ENCODE data around the gene CD2AP. TPM values are rescaled to one million over a fixed set of nuclear protein-coding genes. Genes with fewer than 3 reads are reported as not detected.

CD2AP gene
- total and polyA plus RNA-seq, 4 donors: 5.7 to 22.4 (median 11.5) TPM

DNA sequence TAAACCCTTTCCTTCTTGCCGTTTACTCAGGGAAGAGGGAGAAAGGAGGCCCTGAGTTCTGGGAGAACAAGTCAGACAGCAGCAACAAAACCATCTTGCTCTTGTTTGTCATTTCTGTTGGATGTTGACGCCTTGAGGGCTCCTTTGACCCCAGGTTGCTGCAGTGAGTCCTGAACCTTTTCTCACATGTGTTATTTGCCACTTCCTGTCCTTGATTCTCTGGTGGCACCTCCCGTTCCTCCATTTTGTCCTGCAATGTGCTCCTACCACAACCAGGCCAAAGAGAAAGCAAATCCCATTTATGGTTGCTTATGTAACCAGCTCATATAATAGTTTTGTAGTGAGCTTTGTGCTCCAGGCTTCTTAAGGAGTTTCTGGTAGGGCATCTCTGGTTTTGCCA lies 154.2 kb downstream of the CD2AP start:
- no peaks in the 10 kb centered on the region for H3K36me3 ChIP-seq (ENCODE audit: control insufficient read depth in 4 of 4, insufficient read depth in 3 of 4, low read depth in 1 of 4, low read length in 3 of 4)
- no peak for DNase-seq (ENCODE audit: low spot score)
- H3K9me3 ChIP-seq (ENCODE audit: control insufficient read depth in 4 of 4, low read length in 3 of 4): no peaks in the 10 kb centered on the region
- no peak overlapping the region for H3K9ac ChIP-seq (ENCODE audit: low read depth in 1 of 2, low read length in 2 of 2)
- peaks cover 0 to 4% (median 0%) of the 10 kb centered on the region in 4 donors for H3K4me1 ChIP-seq (ENCODE audit: control insufficient read depth in 4 of 4, insufficient read depth in 4 of 4, low read length in 3 of 4)
- H3K27me3 ChIP-seq (ENCODE audit: control insufficient read depth in 4 of 4, insufficient read depth in 4 of 4, low read length in 3 of 4): no peaks in the 10 kb centered on the region
- TF ChIP-seq RXRA (IDR thresholded peaks at IDR 0.05) (no peak), TAF1 (conservative IDR thresholded peaks at IDR 0.05) (no peak), GABPA (IDR thresholded peaks at IDR 0.05 in 1 of 2, conservative IDR thresholded peaks at IDR 0.05 in 1 of 2) (no peak), HNF4G (IDR thresholded peaks at IDR 0.05) (no peak), SP1 (IDR thresholded peaks at IDR 0.05) (no peak), RAD21 (IDR thresholded peaks at IDR 0.05) (no peak), NR2F2 (IDR thresholded peaks at IDR 0.05) (no peak), HNF4A (conservative IDR thresholded peaks at IDR 0.05) (no peak), FOXA1 (IDR thresholded peaks at IDR 0.05) (no peak), YY1 (IDR thresholded peaks at IDR 0.05) (no peak), FOXA2 (IDR thresholded peaks at IDR 0.05) (no peak), EGR1 (IDR thresholded peaks at IDR 0.05; ENCODE audit: low read depth in 2 of 2) (no peak), ATF3 (IDR thresholded peaks at IDR 0.05) (no peak), JUND (IDR thresholded peaks at IDR 0.05) (no peak)
- TF ChIP-seq, protein P1, sequence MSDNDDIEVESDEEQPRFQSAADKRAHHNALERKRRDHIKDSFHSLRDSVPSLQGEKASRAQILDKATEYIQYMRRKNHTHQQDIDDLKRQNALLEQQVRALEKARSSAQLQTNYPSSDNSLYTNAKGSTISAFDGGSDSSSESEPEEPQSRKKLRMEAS (IDR thresholded peaks at IDR 0.05): no peak
- TF ChIP-seq, protein P2, sequence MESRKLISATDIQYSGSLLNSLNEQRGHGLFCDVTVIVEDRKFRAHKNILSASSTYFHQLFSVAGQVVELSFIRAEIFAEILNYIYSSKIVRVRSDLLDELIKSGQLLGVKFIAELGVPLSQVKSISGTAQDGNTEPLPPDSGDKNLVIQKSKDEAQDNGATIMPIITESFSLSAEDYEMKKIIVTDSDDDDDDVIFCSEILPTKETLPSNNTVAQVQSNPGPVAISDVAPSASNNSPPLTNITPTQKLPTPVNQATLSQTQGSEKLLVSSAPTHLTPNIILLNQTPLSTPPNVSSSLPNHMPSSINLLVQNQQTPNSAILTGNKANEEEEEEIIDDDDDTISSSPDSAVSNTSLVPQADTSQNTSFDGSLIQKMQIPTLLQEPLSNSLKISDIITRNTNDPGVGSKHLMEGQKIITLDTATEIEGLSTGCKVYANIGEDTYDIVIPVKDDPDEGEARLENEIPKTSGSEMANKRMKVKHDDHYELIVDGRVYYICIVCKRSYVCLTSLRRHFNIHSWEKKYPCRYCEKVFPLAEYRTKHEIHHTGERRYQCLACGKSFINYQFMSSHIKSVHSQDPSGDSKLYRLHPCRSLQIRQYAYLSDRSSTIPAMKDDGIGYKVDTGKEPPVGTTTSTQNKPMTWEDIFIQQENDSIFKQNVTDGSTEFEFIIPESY (IDR thresholded peaks at IDR 0.05): no peak
- TF ChIP-seq, protein P3, sequence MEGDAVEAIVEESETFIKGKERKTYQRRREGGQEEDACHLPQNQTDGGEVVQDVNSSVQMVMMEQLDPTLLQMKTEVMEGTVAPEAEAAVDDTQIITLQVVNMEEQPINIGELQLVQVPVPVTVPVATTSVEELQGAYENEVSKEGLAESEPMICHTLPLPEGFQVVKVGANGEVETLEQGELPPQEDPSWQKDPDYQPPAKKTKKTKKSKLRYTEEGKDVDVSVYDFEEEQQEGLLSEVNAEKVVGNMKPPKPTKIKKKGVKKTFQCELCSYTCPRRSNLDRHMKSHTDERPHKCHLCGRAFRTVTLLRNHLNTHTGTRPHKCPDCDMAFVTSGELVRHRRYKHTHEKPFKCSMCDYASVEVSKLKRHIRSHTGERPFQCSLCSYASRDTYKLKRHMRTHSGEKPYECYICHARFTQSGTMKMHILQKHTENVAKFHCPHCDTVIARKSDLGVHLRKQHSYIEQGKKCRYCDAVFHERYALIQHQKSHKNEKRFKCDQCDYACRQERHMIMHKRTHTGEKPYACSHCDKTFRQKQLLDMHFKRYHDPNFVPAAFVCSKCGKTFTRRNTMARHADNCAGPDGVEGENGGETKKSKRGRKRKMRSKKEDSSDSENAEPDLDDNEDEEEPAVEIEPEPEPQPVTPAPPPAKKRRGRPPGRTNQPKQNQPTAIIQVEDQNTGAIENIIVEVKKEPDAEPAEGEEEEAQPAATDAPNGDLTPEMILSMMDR (IDR thresholded peaks at IDR 0.05; ENCODE audit: low read depth, low read length, missing input control): no peak
- TF ChIP-seq, protein P4, sequence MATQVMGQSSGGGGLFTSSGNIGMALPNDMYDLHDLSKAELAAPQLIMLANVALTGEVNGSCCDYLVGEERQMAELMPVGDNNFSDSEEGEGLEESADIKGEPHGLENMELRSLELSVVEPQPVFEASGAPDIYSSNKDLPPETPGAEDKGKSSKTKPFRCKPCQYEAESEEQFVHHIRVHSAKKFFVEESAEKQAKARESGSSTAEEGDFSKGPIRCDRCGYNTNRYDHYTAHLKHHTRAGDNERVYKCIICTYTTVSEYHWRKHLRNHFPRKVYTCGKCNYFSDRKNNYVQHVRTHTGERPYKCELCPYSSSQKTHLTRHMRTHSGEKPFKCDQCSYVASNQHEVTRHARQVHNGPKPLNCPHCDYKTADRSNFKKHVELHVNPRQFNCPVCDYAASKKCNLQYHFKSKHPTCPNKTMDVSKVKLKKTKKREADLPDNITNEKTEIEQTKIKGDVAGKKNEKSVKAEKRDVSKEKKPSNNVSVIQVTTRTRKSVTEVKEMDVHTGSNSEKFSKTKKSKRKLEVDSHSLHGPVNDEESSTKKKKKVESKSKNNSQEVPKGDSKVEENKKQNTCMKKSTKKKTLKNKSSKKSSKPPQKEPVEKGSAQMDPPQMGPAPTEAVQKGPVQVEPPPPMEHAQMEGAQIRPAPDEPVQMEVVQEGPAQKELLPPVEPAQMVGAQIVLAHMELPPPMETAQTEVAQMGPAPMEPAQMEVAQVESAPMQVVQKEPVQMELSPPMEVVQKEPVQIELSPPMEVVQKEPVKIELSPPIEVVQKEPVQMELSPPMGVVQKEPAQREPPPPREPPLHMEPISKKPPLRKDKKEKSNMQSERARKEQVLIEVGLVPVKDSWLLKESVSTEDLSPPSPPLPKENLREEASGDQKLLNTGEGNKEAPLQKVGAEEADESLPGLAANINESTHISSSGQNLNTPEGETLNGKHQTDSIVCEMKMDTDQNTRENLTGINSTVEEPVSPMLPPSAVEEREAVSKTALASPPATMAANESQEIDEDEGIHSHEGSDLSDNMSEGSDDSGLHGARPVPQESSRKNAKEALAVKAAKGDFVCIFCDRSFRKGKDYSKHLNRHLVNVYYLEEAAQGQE (IDR thresholded peaks at IDR 0.05): no peak
- no peak overlapping the region for H3K27ac ChIP-seq (ENCODE audit: low read depth in 1 of 2, low read length in 2 of 2)
- 48% methylated on average over 3 of the region's 3 CpGs for WGBS
- no peak overlapping the region for H3K4me3 ChIP-seq (ENCODE audit: low read depth in 1 of 3, low read length in 3 of 3)

Measured in liver (tissue), 9 donors.